ENCODE measurements around the gene ERGIC1. TPM values are rescaled to one million over a fixed set of nuclear protein-coding genes. Genes with fewer than 3 reads are reported as not detected.

The ERGIC1 gene
- total RNA-seq, 1 experiment from 2014 or later = 77.0 TPM

- Histone ChIP-seq H3T11ph (ENCODE audit: low read length) (no peak overlapping the region), H3K27me3 (ENCODE audit: insufficient read depth, low read length) (no peaks in the 10 kb centered on the region), H3K23me2 (ENCODE audit: insufficient read length, low read depth, low read length, poor library complexity, severe bottlenecking) (no peaks in the 10 kb centered on the region), H3K18ac (ENCODE audit: insufficient read length, low read depth, low read length) (no peak overlapping the region), H4K5ac (ENCODE audit: insufficient read length, low read depth, low read length) (no peak overlapping the region), H3K79me2 (ENCODE audit: insufficient read depth, low read length) (no peaks in the 10 kb centered on the region), H3K9me3 (ENCODE audit: control insufficient read depth, low read depth, low read length) (no peaks in the 10 kb centered on the region), H3K4me1 (ENCODE audit: insufficient read depth, low read length) (no peaks in the 10 kb centered on the region), H3K23ac (ENCODE audit: insufficient read length, low read depth, low read length) (no peak overlapping the region), H2BK20ac (ENCODE audit: low read depth, low read length, poor library complexity, severe bottlenecking) (no peak overlapping the region), H4K91ac (ENCODE audit: insufficient read length, low read depth, low read length) (no peak overlapping the region), H2BK5ac (ENCODE audit: insufficient read length, low read length) (no peak overlapping the region), H2BK120ac (ENCODE audit: low read depth, low read length, poor library complexity, severe bottlenecking) (no peak overlapping the region), H3K14ac (ENCODE audit: insufficient read depth, low read length) (no peak overlapping the region), H2BK12ac (ENCODE audit: insufficient read length, low read depth, low read length) (no peak overlapping the region), H3K56ac (ENCODE audit: insufficient read length, low read depth, low read length) (no peak overlapping the region), H2BK15ac (ENCODE audit: low read depth, low read length) (no peak overlapping the region), H3K79me1 (ENCODE audit: insufficient read depth, low read depth, low read length, poor library complexity, severe bottlenecking) (no peaks in the 10 kb centered on the region), H2AFZ (ENCODE audit: low read length) (no peak overlapping the region), H2AK5ac (ENCODE audit: insufficient read length, low read length) (no peak overlapping the region), H4K8ac (replicated peaks; ENCODE audit: insufficient read length, low read depth, low read length) (no peak overlapping the region), H3K27ac (ENCODE audit: insufficient read length, low read depth, low read length) (no peak overlapping the region), H3K9ac (ENCODE audit: extremely low read depth, insufficient read length, low read length) (no peak overlapping the region), H3K4ac (ENCODE audit: low read depth, low read length) (no peak overlapping the region), H3K4me2 (ENCODE audit: insufficient read depth, insufficient read length, low read length) (no peak overlapping the region), H4K20me1 (ENCODE audit: control insufficient read depth, insufficient read depth, insufficient read length) (no peaks in the 10 kb centered on the region)
- no CpG with 5 or more reads among the region's 9 CpGs for WGBS (ENCODE audit: extremely low coverage, insufficient read length, low lambda C conversion rate)
- no peaks in the 10 kb centered on the region for H3K36me3 Mint-ChIP-seq (ENCODE audit: insufficient read depth in 1 of 3, low read depth in 3 of 3)
- peak overlapping the region in 1 of 3 experiments; percentile 70; a peak in 1 of 7 replicates for H3K27ac Mint-ChIP-seq
- DNase-seq = peak; percentile 28
- peaks cover 1% of the 10 kb centered on the region; the same call in 1 of the 2 replicates for H3K27me3 Mint-ChIP-seq (ENCODE audit: low read depth)
- no peak overlapping the region for H3K4me3 Mint-ChIP-seq
- peaks cover 0 to 11% of the 10 kb centered on the region in 2 experiments; a peak in 3 of 4 replicates for H3K4me1 Mint-ChIP-seq
- no peak for TF ChIP-seq CTCF (conservative IDR thresholded peaks at IDR 0.05)
- H3K9me3 Mint-ChIP-seq = no peaks in the 10 kb centered on the region; a peak in 1 of 5 replicates
Observed at GRCh38 chr5:172789687-172790495, 44.2 kb upstream of the ERGIC1 start.

All from H9 (cell line).